Hepatocyte (in vitro differentiated cells): ENCODE measurements around the gene KAT7. TPM values are rescaled to one million over a fixed set of nuclear protein-coding genes. Genes with fewer than 3 reads are reported as not detected.

Source experiments
- DNase-seq: peaks from one replicate; pipeline ENCODE4 v3.0.0-alpha.2; 2016; ENCODE audit warnings: low spot score
- H2AFZ ChIP-seq: fragments of 200-600 bp; sonication (generic); 2 replicates; pipeline ENCODE4 v1.6.0; 2016; ENCODE audit warnings: antibody characterized with exemption, mild to moderate bottlenecking
- H3K27ac ChIP-seq: fragments of 200-600 bp; sonication (generic); 2 replicates; pipeline ENCODE4 v1.5.1; 2016; ENCODE audit warnings: mild to moderate bottlenecking
- H3K27me3 ChIP-seq: fragments of 200-600 bp; sonication (generic); 2 replicates; pipeline ENCODE4 v1.6.1; 2016
- H3K36me3 ChIP-seq: fragments of 200-600 bp; sonication (generic); replicated peaks from 2 replicates; pipeline ENCODE4 v1.5.1; 2016; ENCODE audit warnings: low read depth; ENCODE audit not compliant: insufficient read depth
- H3K4me1 ChIP-seq: fragments of 200-600 bp; sonication (generic); 2 replicates; pipeline ENCODE4 v1.5.1; 2016; ENCODE audit warnings: mild to moderate bottlenecking, moderate library complexity; ENCODE audit not compliant: insufficient read depth
- H3K4me2 ChIP-seq: fragments of 200-600 bp; sonication (generic); 2 replicates; pipeline ENCODE4 v1.6.0; 2016
- H3K4me3 ChIP-seq: fragments of 200-600 bp; sonication (generic); 2 replicates; pipeline ENCODE4 v1.5.1; 2016; ENCODE audit warnings: mild to moderate bottlenecking
- H3K79me2 ChIP-seq: fragments of 200-600 bp; sonication (generic); 2 replicates; pipeline ENCODE4 v1.6.0; 2017; ENCODE audit warnings: mild to moderate bottlenecking
- H3K9me2 ChIP-seq: fragments of 200-600 bp; sonication (generic); replicated peaks from 2 replicates; pipeline ENCODE4 v1.6.0; 2017; ENCODE audit warnings: mild to moderate bottlenecking; ENCODE audit not compliant: insufficient read depth
- H3K9me3 ChIP-seq: fragments of 200-600 bp; sonication (generic); 2 replicates; pipeline ENCODE4 v1.5.1; 2016; ENCODE audit warnings: low read depth, mild to moderate bottlenecking
- H4K20me1 ChIP-seq: fragments of 200-600 bp; sonication (generic); 2 replicates; pipeline ENCODE4 v1.6.0; 2016; ENCODE audit warnings: mild to moderate bottlenecking; ENCODE audit not compliant: insufficient read depth, poor library complexity, severe bottlenecking
- EZH2 ChIP-seq: fragments of 200-600 bp; sonication (generic); IDR thresholded peaks from 2 replicates; pipeline ENCODE4 v1.6.1; 2016; ENCODE audit warnings: antibody characterized with exemption, mild to moderate bottlenecking, borderline replicate concordance
- EZH2phosphoT487 ChIP-seq: fragments of 200-600 bp; sonication (generic); IDR thresholded peaks from one replicate; pipeline ENCODE4 v1.6.1; 2018; ENCODE audit warnings: antibody characterized with exemption, mild to moderate bottlenecking, low read depth, moderate library complexity; ENCODE audit not compliant: unreplicated experiment, severe bottlenecking
- WGBS: methylation state at CpG from one replicate; pipeline ENCODE4 v1.1.6; 2016; ENCODE audit warnings: low lambda C conversion rate; ENCODE audit errors: missing lambda C conversion rate; 5-methylcytosine and 5-hydroxymethylcytosine counted together
- polyA plus RNA-seq: library from polyadenylated mRNA; unstranded; fragments of >200 nt; fragmentation: Nextera tagmentation; extraction: Ambion mirVana; gene quantifications from 2 replicates; pipeline ENCODE4 v1.2.1, GENCODE V29; 2016
- total RNA-seq: library from RNA; depleted of rRNA; stranded (reverse); fragments of >200 nt; gene quantifications from 2 replicates; pipeline ENCODE4 v1.2.3, GENCODE V29; 2014
- TF ChIP-seq, protein P1 (sequence below): fragments of 200-600 bp; sonication (generic); IDR thresholded peaks from 2 replicates; pipeline ENCODE4 v1.5.1; 2016; ENCODE audit warnings: antibody characterized with exemption, mild to moderate bottlenecking; ENCODE audit not compliant: poor library complexity

KAT7 gene
- total and polyA plus RNA-seq, 2 experiments from 2014 or later: 21.4 to 30.1 TPM

DNA sequence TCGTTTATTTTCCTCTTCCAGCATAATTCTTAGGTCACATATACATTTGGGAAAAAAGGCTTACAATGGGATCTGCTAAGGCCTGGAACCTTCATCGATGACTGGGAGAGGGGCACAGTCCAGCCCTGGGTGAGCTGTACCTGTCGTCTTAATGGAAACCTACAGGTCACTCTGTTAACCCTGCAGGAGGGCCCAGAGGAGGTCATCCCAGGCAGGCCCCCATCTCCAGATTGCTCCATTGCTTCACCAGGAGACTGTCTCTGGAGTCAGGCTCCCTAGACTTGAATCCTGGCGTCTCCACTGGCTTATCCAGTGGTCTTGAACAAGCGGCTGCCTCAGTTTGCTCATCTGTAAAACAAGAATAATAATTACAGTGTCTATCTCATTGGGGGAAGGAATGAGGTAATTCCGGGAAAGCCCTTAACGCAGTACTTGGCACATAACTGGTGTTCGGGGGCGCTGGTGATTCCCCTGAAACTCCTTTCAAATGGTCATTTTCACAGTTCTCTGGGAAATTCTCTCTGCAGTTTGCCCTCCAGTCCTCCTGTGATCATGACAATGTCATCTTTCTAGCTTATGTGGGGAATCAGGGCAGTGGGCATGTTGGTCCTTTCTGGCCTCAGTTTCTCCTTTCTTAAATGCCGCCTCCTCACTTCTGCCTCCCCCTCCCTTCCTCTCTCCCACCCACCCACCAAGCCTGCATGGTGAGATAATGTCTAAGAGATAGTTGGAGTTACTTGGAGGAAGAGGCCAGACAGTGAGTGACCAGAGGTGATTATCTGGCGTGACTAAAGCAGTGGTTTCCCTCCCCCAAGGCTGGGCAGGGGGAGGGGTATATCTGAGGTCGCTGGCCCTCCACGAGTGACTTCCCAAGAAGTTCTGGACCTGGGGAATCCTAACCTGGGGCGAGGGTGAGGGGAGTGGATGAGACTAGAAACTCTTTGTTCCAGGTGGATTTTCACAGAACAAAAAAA lies 90.7 kb downstream of the KAT7 start:
- Histone ChIP-seq H3K27ac (no peak overlapping the region), H3K27me3 (peaks cover 37% of the 10 kb centered on the region), H3K4me1 (peaks cover 9% of the 10 kb centered on the region)

DNA sequence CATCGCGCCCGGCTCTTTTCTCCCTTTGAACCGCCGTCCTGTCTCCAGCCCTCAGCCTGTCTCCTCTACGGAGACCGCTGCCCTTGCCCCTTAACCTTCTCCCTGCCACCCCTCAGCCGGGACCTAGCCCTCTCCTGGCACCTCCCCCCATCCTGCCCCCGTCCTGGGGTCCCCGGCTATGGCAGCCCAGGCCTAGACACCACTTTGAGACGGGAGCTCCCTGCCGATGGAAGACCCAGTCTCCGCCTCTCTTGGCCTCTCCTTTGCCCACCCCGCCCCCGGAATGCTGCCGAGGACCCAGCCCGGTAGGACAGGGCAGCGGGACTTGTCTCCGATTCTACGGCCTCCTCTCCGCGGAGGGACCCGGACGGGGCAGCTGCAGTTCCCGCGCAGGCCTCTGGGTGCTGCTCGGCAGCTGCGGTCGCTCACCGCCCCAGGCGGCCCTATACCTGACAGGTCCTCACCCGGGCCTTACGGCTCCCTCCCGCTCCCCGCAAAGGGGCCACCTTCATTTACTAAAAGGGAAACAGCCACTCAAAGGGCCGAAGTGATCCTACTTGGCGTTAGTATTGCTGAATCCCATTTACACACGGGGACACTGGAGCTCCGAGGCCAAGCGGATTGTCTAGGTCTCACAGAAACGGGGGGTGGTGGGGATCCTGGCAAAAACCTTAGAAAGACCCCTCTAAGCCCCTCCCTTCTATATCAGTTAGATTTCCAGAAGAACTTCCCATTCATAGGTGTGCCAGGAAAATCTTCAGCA lies 92.0 kb downstream of the KAT7 start:
- Histone ChIP-seq H3K9me2 (no peaks in the 10 kb centered on the region), H3K4me1 (peaks cover 9% of the 10 kb centered on the region), H3K27ac (no peak overlapping the region), H4K20me1 (no peaks in the 10 kb centered on the region), H2AFZ (peak overlapping the region; percentile 84), H3K27me3 (peaks cover 29% of the 10 kb centered on the region), H3K36me3 (no peaks in the 10 kb centered on the region), H3K4me3 (no peak overlapping the region), H3K9me3 (no peaks in the 10 kb centered on the region), H3K4me2 (peak overlapping the region; percentile 82), H3K79me2 (no peaks in the 10 kb centered on the region)
- TF ChIP-seq, protein P1, sequence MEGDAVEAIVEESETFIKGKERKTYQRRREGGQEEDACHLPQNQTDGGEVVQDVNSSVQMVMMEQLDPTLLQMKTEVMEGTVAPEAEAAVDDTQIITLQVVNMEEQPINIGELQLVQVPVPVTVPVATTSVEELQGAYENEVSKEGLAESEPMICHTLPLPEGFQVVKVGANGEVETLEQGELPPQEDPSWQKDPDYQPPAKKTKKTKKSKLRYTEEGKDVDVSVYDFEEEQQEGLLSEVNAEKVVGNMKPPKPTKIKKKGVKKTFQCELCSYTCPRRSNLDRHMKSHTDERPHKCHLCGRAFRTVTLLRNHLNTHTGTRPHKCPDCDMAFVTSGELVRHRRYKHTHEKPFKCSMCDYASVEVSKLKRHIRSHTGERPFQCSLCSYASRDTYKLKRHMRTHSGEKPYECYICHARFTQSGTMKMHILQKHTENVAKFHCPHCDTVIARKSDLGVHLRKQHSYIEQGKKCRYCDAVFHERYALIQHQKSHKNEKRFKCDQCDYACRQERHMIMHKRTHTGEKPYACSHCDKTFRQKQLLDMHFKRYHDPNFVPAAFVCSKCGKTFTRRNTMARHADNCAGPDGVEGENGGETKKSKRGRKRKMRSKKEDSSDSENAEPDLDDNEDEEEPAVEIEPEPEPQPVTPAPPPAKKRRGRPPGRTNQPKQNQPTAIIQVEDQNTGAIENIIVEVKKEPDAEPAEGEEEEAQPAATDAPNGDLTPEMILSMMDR: peak; percentile 92
- no peak for TF ChIP-seq EZH2phosphoT487
- WGBS: 7% methylated on average over 37 of the region's 41 CpGs
- DNase-seq: peak; percentile 92

More for the DNA sequence above, 90.7 kb downstream of the KAT7 start:
- no peaks in the 10 kb centered on the region for H3K79me2 ChIP-seq
- no peak overlapping the region for H3K4me3 ChIP-seq
- TF ChIP-seq, protein P1: no peak
- no peak for TF ChIP-seq EZH2phosphoT487
- no peak for TF ChIP-seq EZH2
- H3K4me2 ChIP-seq: no peak overlapping the region
- no peaks in the 10 kb centered on the region for H3K36me3 ChIP-seq
- no peaks in the 10 kb centered on the region for H3K9me2 ChIP-seq
- no peak overlapping the region for H2AFZ ChIP-seq
- DNase-seq: no peak
- WGBS: 71% methylated on average over 14 of the region's 14 CpGs
- no peaks in the 10 kb centered on the region for H4K20me1 ChIP-seq
- no peaks in the 10 kb centered on the region for H3K9me3 ChIP-seq

DNA sequence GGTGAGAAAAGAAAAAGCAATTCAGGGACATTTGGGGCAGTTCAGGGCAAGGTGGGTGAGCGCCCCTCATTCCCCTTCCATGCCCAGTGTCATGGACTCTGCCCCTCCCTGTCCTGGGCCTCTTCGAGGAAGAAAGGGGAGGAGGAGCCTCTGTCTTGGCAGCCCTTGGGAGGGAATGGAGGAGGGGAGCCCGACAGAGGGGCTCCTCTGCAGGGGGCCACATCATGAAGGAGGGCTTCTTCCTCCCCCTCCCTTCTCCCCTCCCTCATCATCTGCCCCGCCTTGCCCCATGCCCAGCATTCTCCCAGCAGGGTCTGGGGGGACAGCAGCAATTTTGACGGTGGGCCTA lies 92.5 kb downstream of the KAT7 start:
- no peaks in the 10 kb centered on the region for H3K79me2 ChIP-seq
- H3K9me3 ChIP-seq: no peaks in the 10 kb centered on the region
- H3K4me1 ChIP-seq: peaks cover 12% of the 10 kb centered on the region
- H4K20me1 ChIP-seq: no peaks in the 10 kb centered on the region
- no peak overlapping the region for H3K27ac ChIP-seq
- H3K9me2 ChIP-seq: no peaks in the 10 kb centered on the region
- no peak overlapping the region for H3K4me3 ChIP-seq
- peaks cover 29% of the 10 kb centered on the region for H3K27me3 ChIP-seq
- TF ChIP-seq EZH2phosphoT487: no peak
- TF ChIP-seq EZH2: no peak
- TF ChIP-seq, protein P1: no peak
- H3K4me2 ChIP-seq: peak overlapping the region; percentile 82
- H2AFZ ChIP-seq: no peak overlapping the region
- no peak for DNase-seq
- WGBS: 28% methylated on average over 4 of the region's 5 CpGs
- H3K36me3 ChIP-seq: no peaks in the 10 kb centered on the region
